Activated T-cell treated with anti-CD3 and anti-CD28 coated beads for 1 hour (primary cell): ENCODE data around the gene ARHGAP45.
"Not testable (repeated sequence)": the region's sequence is repeated elsewhere in the genome, so short reads cannot be mapped to it uniquely, and the experiment has no call there.

ENCODE experiments used
- DNase-seq: peaks from one replicate; pipeline ENCODE4 v3.0.0-alpha.2; 2020; ENCODE audit warnings: low read depth

Gene ARHGAP45

GRCh38 chr19:1105008-1105872, 38.3 kb downstream of the ARHGAP45 start:
- no peak for DNase-seq

GRCh38 chr19:1105873-1106840, 39.2 kb downstream of the ARHGAP45 start:
- DNase-seq, result no peak

- no peak for DNase-seq
Measured at GRCh38 chr19:1106841-1107660, 40.1 kb downstream of the ARHGAP45 start.

GRCh38 chr19:1107661-1108261, 40.8 kb downstream of the ARHGAP45 start:
- DNase-seq, result no peak

GRCh38 chr19:1108291-1109031, 41.5 kb downstream of the ARHGAP45 start:
- no peak for DNase-seq

- DNase-seq, result no peak
Measured at GRCh38 chr19:1109032-1109551, 42.1 kb downstream of the ARHGAP45 start.

GRCh38 chr19:1109697-1110671, 43.0 kb downstream of the ARHGAP45 start:
- no peak for DNase-seq

GRCh38 chr19:1110809-1111640, 44.1 kb downstream of the ARHGAP45 start:
- no peak for DNase-seq

GRCh38 chr19:1111641-1112267, 44.8 kb downstream of the ARHGAP45 start:
- DNase-seq, result no peak

GRCh38 chr19:1112268-1113029, 45.5 kb downstream of the ARHGAP45 start:
- no peak for DNase-seq

- DNase-seq, result peak; percentile 78
Measured at GRCh38 chr19:1113030-1113985, 46.3 kb downstream of the ARHGAP45 start.

GRCh38 chr19:1113986-1114483, 47.1 kb downstream of the ARHGAP45 start:
- DNase-seq, result no peak

GRCh38 chr19:1114728-1115127, 47.8 kb downstream of the ARHGAP45 start:
- not testable (repeated sequence) for DNase-seq

- no peak for DNase-seq
Measured at GRCh38 chr19:1115646-1116420, 48.9 kb downstream of the ARHGAP45 start.
